Measurements from ENCODE around the gene MVB12A. TPM values are rescaled to one million over a fixed set of nuclear protein-coding genes. Genes with fewer than 3 reads are reported as not detected.

MVB12A gene
- total RNA-seq, 6 donors from 2014 or later: 25.1 to 55.2 (median 49.1) TPM

DNA sequence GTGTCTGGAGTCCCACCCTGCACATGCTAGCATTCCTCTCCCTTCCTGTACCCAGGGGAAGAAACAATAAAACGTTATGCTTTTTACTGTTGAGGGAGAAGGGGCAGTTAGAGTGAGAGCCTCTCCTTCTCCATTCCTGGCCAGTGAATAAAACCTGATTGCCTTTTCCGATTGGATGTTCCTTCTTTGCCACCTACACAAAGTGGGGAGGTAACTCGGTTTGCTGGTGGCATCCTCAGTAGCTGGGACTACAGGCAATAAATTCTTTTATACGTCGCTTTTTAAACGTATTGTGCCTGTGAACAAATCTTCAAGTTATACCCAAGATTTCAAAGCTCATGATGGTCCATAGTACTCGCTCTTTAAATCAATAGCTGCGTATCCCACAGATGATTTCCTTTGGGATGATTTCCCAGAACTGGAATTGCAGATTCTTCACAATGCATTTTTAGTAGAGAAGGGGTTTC lies 660 bp upstream of the MVB12A start:
- ATAC-seq (ENCODE audit: low FRiP score in 2 of 2) (no peak), DNase-seq (no peak)
- 31 to 33% methylated on average over 8 of the region's 8 CpGs for WGBS, 2 donors
- Histone ChIP-seq H3K36me3 (peaks cover 0 to 13% (median 8%) of the 10 kb centered on the region in 4 donors), H3K4me1 (peaks cover 5 to 18% (median 11%) of the 10 kb centered on the region in 4 donors), H3K27ac (peak overlapping the region; percentile 32 to 93 (median 78)), H3K9me3 (no peaks in the 10 kb centered on the region), H3K4me3 (peak overlapping the region in 3 of 4 donors; percentile 83 to 93 (median 89)), H3K27me3 (no peaks in the 10 kb centered on the region)
- no peak for TF ChIP-seq POLR2A (IDR thresholded peaks at IDR 0.05)
- TF ChIP-seq, protein P1, sequence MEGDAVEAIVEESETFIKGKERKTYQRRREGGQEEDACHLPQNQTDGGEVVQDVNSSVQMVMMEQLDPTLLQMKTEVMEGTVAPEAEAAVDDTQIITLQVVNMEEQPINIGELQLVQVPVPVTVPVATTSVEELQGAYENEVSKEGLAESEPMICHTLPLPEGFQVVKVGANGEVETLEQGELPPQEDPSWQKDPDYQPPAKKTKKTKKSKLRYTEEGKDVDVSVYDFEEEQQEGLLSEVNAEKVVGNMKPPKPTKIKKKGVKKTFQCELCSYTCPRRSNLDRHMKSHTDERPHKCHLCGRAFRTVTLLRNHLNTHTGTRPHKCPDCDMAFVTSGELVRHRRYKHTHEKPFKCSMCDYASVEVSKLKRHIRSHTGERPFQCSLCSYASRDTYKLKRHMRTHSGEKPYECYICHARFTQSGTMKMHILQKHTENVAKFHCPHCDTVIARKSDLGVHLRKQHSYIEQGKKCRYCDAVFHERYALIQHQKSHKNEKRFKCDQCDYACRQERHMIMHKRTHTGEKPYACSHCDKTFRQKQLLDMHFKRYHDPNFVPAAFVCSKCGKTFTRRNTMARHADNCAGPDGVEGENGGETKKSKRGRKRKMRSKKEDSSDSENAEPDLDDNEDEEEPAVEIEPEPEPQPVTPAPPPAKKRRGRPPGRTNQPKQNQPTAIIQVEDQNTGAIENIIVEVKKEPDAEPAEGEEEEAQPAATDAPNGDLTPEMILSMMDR (IDR thresholded peaks at IDR 0.05): no peak
- no peak for TF ChIP-seq EP300 (IDR thresholded peaks at IDR 0.05)
- TF ChIP-seq POLR2AphosphoS5 (IDR thresholded peaks at IDR 0.05): no peak

DNA sequence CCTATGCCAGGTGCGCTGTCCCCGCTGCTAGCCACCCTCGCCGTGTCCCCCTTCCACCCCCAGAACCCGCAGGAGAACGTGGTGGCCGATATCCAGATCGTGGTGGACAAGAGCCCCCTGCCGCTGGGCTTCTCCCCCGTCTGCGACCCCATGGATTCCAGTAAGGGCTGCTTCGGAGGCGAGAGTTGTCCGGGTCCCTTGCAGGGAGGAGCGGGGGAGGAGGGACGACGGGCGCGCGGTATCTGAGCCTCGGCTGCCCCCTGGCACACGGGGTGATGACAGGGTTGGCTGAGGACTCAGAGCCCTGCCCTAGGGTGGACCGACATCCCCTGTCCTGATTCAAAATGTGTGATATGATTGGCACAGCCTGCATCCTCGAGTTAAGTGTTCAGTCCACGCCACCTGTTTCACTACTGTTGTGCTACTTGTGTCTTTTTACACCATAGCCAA lies 653 bp downstream of the MVB12A start:
- peak; percentile 37 to 54 for ATAC-seq (ENCODE audit: low FRiP score in 2 of 2)
- TF ChIP-seq POLR2AphosphoS5 (IDR thresholded peaks at IDR 0.05) (peak in 1 of 2 donors; percentile 29), EP300 (IDR thresholded peaks at IDR 0.05) (no peak), POLR2A (IDR thresholded peaks at IDR 0.05) (no peak)
- TF ChIP-seq, protein P1 (IDR thresholded peaks at IDR 0.05): peak in 3 of 6 experiments; percentile 10 to 47 (median 30)
- Histone ChIP-seq H3K27ac (peak overlapping the region; percentile 68 to 93 (median 78)), H3K9me3 (no peaks in the 10 kb centered on the region), H3K4me1 (peaks cover 5 to 25% (median 11%) of the 10 kb centered on the region in 4 donors), H3K36me3 (peaks cover 0 to 13% (median 8%) of the 10 kb centered on the region in 4 donors), H3K27me3 (no peaks in the 10 kb centered on the region), H3K4me3 (peak overlapping the region; percentile 83 to 93 (median 90))
- WGBS, 2 donors: 8 to 45% methylated on average over 2 to 12 of the region's 25 CpGs
- DNase-seq: peak; percentile 44 to 82

DNA sequence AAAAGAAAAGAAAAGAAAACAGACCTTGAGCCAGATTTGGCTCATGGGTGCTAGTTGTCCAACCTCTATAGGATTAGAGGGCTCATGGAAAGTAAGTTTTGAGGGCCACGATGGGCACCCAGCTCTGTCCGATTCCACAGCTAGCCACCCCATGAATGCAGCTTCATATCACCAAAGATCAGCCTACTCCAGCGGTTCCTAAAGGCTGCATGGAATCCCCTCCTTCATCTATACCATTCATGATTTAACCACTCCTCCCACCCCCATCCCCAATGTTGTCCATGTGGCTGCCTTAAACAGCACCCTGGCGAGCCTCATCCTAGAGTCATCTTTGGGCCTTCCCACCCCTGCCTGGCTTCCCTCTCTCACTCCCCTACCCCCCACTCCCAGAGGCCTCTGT lies 2.1 kb downstream of the MVB12A start:
- TF ChIP-seq POLR2A (IDR thresholded peaks at IDR 0.05) (no peak), POLR2AphosphoS5 (IDR thresholded peaks at IDR 0.05) (no peak), EP300 (IDR thresholded peaks at IDR 0.05) (no peak)
- TF ChIP-seq, protein P1 (IDR thresholded peaks at IDR 0.05): no peak
- Histone ChIP-seq H3K4me3 (no peak overlapping the region), H3K27ac (no peak overlapping the region), H3K36me3 (peaks cover 0 to 13% (median 8%) of the 10 kb centered on the region in 4 donors), H3K27me3 (no peaks in the 10 kb centered on the region), H3K4me1 (peaks cover 5 to 25% (median 11%) of the 10 kb centered on the region in 4 donors), H3K9me3 (no peaks in the 10 kb centered on the region)
- ATAC-seq (ENCODE audit: low FRiP score in 2 of 2): no peak
- no peak for DNase-seq
- 95 to 100% methylated on average over 4 of the region's 4 CpGs for WGBS, 2 donors

DNA sequence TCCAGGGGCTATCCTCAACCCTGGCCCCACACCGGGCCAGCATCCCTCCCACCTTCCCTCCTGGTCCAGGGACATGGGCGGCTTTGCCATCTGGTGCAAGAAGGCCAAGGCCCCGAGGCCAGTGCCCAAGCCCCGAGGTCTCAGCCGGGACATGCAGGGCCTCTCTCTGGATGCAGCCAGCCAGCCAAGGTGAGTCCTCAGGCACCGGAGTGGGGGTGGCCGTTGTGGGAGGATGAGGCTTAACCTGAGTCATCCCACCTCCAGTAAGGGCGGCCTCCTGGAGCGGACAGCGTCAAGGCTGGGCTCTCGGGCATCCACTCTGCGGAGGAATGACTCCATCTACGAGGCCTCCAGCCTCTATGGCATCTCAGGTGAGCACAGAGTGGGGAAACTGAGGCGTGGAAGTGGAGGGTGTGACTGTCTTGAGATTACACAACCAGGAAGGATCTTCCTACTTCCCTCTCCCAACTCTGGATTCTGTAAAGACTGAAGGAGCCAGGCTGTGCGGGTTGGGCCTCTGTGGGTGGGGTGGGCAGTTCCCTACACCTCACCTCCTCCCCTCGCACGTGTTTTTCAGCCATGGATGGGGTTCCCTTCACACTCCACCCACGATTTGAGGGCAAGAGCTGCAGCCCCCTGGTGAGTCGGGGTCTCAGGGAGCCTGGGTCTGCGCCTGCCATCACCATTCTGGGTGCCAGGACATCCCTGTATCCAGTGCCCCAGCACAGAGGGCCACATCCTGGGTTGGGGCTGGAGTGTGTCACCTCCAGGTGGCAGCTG lies 3.8 kb downstream of the MVB12A start:
- WGBS, 2 donors: 91 to 98% methylated on average over 18 to 19 of the region's 20 CpGs
- H3K9me3 ChIP-seq: no peaks in the 10 kb centered on the region
- peaks cover 0 to 13% (median 8%) of the 10 kb centered on the region in 4 donors for H3K36me3 ChIP-seq
- H3K27me3 ChIP-seq: no peaks in the 10 kb centered on the region
- TF ChIP-seq POLR2AphosphoS5 (IDR thresholded peaks at IDR 0.05) (no peak), EP300 (IDR thresholded peaks at IDR 0.05) (no peak), POLR2A (IDR thresholded peaks at IDR 0.05) (no peak)
- TF ChIP-seq, protein P1 (IDR thresholded peaks at IDR 0.05): no peak
- ATAC-seq (ENCODE audit: low FRiP score in 2 of 2): no peak
- H3K4me3 ChIP-seq: no peak overlapping the region
- H3K4me1 ChIP-seq: peaks cover 5 to 25% (median 11%) of the 10 kb centered on the region in 4 donors
- peak in 1 of 2 donors; percentile 69 for DNase-seq
- H3K27ac ChIP-seq: no peak overlapping the region
